GM12892 (cell line): ENCODE data around the gene FZR1.

Experiments
- POLR2A ChIP-seq: IDR thresholded peaks from 2 replicates; pipeline ENCODE4 v1.6.1; 2011; ENCODE audit warnings: low read depth, low read length, control low read depth
- POLR2AphosphoS5 ChIP-seq: IDR thresholded peaks from 2 replicates; pipeline ENCODE4 v1.6.1; 2011; ENCODE audit warnings: low read depth, low read length, control low read depth
- TAF1 ChIP-seq: IDR thresholded peaks from 2 replicates; pipeline ENCODE4 v1.6.1; 2011; ENCODE audit warnings: low read depth, mild to moderate bottlenecking, control low read depth, low read length, borderline replicate concordance

GRCh38 chr19:3491396-3492119 lies 14.6 kb upstream of the FZR1 start:
- TF ChIP-seq POLR2AphosphoS5 = no peak
- no peak for TF ChIP-seq TAF1
- no peak for TF ChIP-seq POLR2A
